Caco-2 (cell line): ENCODE results near the gene PLA2G4F. TPM values are rescaled to one million over a fixed set of nuclear protein-coding genes. Genes with fewer than 3 reads are reported as not detected.

Source experiments
- BruUV-seq: library from RNA; stranded (reverse); fragments of 400-500 nt; replicated peaks from 2 replicates; lab custom pipeline; 2021; lab: Mats Ljungman, UMichigan
- CTCF ChIA-PET: fragments of 300-600 bp; sonication (Branson Sonifier 250); formaldehyde crosslinking; loops from one replicate; lab custom pipeline; 2022; ENCODE audit warnings: antibody characterized with exemption; lab: Charles Lee
- POLR2A ChIA-PET: fragments of 300-600 bp; sonication (Branson Sonifier 250); formaldehyde crosslinking; loops from one replicate; lab custom pipeline; 2022; ENCODE audit warnings: antibody characterized with exemption; lab: Charles Lee
- DNase-seq, 2 experiments: peaks; one replicate each; pipeline versions ENCODE4 v3.0.0 to v3.0.0-alpha.2; 2020 to 2022
- H3K27me3 ChIP-seq: replicated peaks from 2 replicates; pipeline ENCODE4 v1.6.0; 2011; ENCODE audit warnings: low read length; ENCODE audit not compliant: control insufficient read depth, insufficient read depth
- H3K36me3 ChIP-seq: 2 replicates; pipeline ENCODE4 v1.5.1; 2011; ENCODE audit warnings: low read length; ENCODE audit not compliant: control insufficient read depth, insufficient read depth
- H3K4me1 ChIP-seq: fragments of 250-450 bp; sonication (Bioruptor Pico); 2 replicates; pipeline ENCODE4 v1.5.1; 2020; ENCODE audit warnings: mild to moderate bottlenecking
- H3K4me3 ChIP-seq: 2 replicates; pipeline ENCODE4 v1.5.1; 2011; ENCODE audit warnings: low read depth, mild to moderate bottlenecking, control low read depth, low read length
- H3K9me3 ChIP-seq: fragments of 250-450 bp; sonication (Bioruptor Pico); 2 replicates; pipeline ENCODE4 v1.5.1; 2020; ENCODE audit warnings: mild to moderate bottlenecking, moderate library complexity
- H3K27ac Mint-ChIP-seq: one replicate; pipeline ENCODE4 v1.8.0; 2022; ENCODE audit warnings: mixed read lengths; ENCODE audit not compliant: unreplicated experiment
- H3K27me3 Mint-ChIP-seq: one replicate; pipeline ENCODE4 v1.8.0; 2022; ENCODE audit warnings: mixed read lengths; ENCODE audit not compliant: insufficient read depth, unreplicated experiment
- H3K36me3 Mint-ChIP-seq: one replicate; pipeline ENCODE4 v1.8.0; 2022; ENCODE audit warnings: mild to moderate bottlenecking, mixed read lengths; ENCODE audit not compliant: insufficient read depth, unreplicated experiment
- H3K4me1 Mint-ChIP-seq: one replicate; pipeline ENCODE4 v1.8.0; 2022; ENCODE audit warnings: low read depth, mixed read lengths; ENCODE audit not compliant: unreplicated experiment
- H3K4me3 Mint-ChIP-seq: one replicate; pipeline ENCODE4 v1.8.0; 2022; ENCODE audit warnings: mild to moderate bottlenecking, moderate library complexity, mixed read lengths; ENCODE audit not compliant: unreplicated experiment
- H3K9me3 Mint-ChIP-seq: one replicate; pipeline ENCODE4 v1.8.0; 2022; ENCODE audit warnings: mixed read lengths; ENCODE audit not compliant: unreplicated experiment
- intact Hi-C: fragments of 100-400 bp; cut with micrococcal nuclease; formaldehyde crosslinking; loops from one replicate; pipeline ENCODE4 v1.10.0; 2022; ENCODE audit not compliant: unreplicated experiment
- total RNA-seq: library from RNA; stranded (reverse); gene quantifications from 2 replicates; pipeline ENCODE4 v1.2.3, GENCODE V29; 2022
- TF ChIP-seq, protein P1 (sequence below), 2 experiments: fragments of 200-600 bp in 1 of 2; IDR thresholded peaks; 1 replicate in 1 of 2; 2 replicates in 1 of 2; pipeline versions ENCODE4 v1.5.1 to v1.8.0; 2011 to 2022; ENCODE audit warnings: antibody characterized with exemption in 1 of 2, control low read depth in 1 of 2, inconsistent platforms in 1 of 2, low read depth in 1 of 2, low read length in 1 of 2, mild to moderate bottlenecking in 1 of 2, moderate library complexity in 1 of 2; ENCODE audit not compliant: insufficient read depth in 1 of 2, severe bottlenecking in 1 of 2, unreplicated experiment in 1 of 2

PLA2G4F gene
- total RNA-seq, 1 experiment from 2014 or later, result 2.9 TPM

DNA sequence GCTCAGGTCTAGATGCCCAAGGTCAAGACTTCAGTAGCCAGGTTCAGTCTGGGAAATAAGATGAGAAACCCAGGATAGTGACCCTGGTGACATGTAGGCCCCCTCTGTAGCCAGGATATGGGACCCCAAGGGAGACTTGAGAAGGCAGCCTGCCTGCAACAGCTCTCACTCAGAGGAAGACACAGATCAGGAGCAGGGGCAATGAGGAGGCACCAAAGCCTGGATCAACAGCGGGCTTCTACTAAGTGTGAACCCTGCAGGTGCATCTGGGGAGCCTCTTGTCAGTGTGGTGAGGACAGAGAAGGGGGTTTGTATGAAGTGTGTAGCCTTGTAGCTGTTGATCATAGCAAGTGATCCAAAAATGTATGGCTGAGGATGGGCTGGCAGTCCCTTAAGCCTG lies 25.4 kb downstream of the PLA2G4F start:
- H3K9me3 Mint-ChIP-seq, result no peaks in the 10 kb centered on the region
- H3K27me3 Mint-ChIP-seq, result peaks cover 4% of the 10 kb centered on the region
- no peaks in the 10 kb centered on the region for H3K27me3 ChIP-seq
- ChIA-PET POLR2A (no interaction called here), CTCF (interaction anchor here (1.5 kb wide), 1 partner anchor 46 kb away, joined by 3 read pairs; no protein-coding TSS in a partner anchor)
- H3K36me3 ChIP-seq, result no peaks in the 10 kb centered on the region
- H3K4me1 Mint-ChIP-seq, result peaks cover 7% of the 10 kb centered on the region
- TF ChIP-seq, protein P1, sequence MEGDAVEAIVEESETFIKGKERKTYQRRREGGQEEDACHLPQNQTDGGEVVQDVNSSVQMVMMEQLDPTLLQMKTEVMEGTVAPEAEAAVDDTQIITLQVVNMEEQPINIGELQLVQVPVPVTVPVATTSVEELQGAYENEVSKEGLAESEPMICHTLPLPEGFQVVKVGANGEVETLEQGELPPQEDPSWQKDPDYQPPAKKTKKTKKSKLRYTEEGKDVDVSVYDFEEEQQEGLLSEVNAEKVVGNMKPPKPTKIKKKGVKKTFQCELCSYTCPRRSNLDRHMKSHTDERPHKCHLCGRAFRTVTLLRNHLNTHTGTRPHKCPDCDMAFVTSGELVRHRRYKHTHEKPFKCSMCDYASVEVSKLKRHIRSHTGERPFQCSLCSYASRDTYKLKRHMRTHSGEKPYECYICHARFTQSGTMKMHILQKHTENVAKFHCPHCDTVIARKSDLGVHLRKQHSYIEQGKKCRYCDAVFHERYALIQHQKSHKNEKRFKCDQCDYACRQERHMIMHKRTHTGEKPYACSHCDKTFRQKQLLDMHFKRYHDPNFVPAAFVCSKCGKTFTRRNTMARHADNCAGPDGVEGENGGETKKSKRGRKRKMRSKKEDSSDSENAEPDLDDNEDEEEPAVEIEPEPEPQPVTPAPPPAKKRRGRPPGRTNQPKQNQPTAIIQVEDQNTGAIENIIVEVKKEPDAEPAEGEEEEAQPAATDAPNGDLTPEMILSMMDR (IDR thresholded peaks at IDR 0.05; ENCODE audit: insufficient read depth in 1 of 2, low read depth in 1 of 2, low read length in 1 of 2, severe bottlenecking in 1 of 2, unreplicated experiment in 1 of 2), result no peak
- intact Hi-C loops, result no loop called here
- DNase-seq, result no peak
- H3K27ac Mint-ChIP-seq, result no peak overlapping the region
- H3K9me3 ChIP-seq, result no peaks in the 10 kb centered on the region
- H3K4me3 Mint-ChIP-seq, result no peak overlapping the region
- H3K36me3 Mint-ChIP-seq, result no peaks in the 10 kb centered on the region
- H3K4me1 ChIP-seq, result no peaks in the 10 kb centered on the region
- no TSS peak for BruUV-seq
- no peak overlapping the region for H3K4me3 ChIP-seq

DNA sequence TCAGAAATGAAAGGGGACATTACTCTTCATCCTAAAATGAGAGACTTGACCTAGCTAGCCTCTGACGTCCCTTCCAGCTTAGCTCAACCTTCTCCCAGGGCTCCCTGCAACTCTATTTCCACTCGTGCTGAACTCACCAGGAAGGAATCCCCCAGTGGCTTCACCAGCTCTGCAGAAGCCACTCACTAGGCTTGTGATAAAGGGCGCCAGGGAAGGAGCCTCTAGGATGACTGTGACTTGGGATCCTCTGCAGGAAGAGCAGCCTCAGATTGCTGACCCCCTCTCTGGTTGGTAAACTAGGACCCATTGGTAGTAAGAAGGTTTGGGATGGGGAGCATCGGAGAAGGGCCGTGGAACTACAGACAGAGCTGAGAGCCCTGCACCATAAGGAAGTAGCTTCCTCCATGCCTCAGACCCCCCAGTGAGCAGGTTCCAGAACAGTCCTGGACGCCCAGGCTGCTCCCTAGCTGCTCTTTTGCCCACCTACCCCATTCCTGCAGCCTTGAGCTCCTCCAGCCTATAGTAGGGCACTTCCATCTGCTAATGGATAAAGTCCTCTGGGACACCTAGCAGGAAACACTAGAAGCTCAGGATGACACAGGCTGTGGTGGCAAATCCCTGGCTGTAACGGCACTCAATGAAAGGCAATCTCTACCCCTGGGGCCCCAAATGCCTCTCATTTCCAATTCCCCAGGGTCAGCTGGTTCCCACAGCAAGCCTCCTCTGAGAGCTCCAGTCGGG lies 26.0 kb downstream of the PLA2G4F start:
- Histone ChIP-seq H3K27me3 (no peaks in the 10 kb centered on the region), H3K36me3 (no peaks in the 10 kb centered on the region), H3K4me3 (no peak overlapping the region), H3K4me1 (no peaks in the 10 kb centered on the region), H3K9me3 (no peaks in the 10 kb centered on the region)
- H3K9me3 Mint-ChIP-seq, result no peaks in the 10 kb centered on the region
- BruUV-seq, result no TSS peak
- ChIA-PET CTCF (no interaction called here), POLR2A (no interaction called here)
- no peak for DNase-seq
- intact Hi-C loops, result no loop called here
- TF ChIP-seq, protein P1 (IDR thresholded peaks at IDR 0.05; ENCODE audit: insufficient read depth in 1 of 2, low read depth in 1 of 2, low read length in 1 of 2, severe bottlenecking in 1 of 2, unreplicated experiment in 1 of 2), result no peak
- H3K27me3 Mint-ChIP-seq, result peaks cover 5% of the 10 kb centered on the region
- H3K36me3 Mint-ChIP-seq, result no peaks in the 10 kb centered on the region
- no peak overlapping the region for H3K4me3 Mint-ChIP-seq
- H3K4me1 Mint-ChIP-seq, result peaks cover 7% of the 10 kb centered on the region
- no peak overlapping the region for H3K27ac Mint-ChIP-seq

DNA sequence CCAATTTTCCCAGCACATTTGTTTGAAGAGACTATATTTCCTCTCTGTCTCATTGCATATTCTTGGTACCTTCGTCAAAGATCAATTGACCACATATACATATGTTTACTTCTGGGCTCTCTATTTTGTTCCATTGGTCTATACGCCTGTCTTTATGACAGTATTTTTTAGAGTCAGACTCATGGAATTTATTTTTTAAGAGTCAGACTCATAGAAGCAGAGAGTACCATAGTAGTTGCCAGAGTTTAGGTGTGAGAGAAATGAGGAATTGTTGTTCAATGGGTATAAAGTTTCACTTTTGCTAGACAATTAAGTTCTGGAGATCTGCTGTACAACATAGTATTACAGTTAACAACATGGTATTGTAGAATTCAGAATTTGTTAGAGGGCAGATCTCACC lies 27.1 kb downstream of the PLA2G4F start:
- CTCF ChIA-PET, result no interaction called here
- H3K4me1 Mint-ChIP-seq, result peaks cover 6% of the 10 kb centered on the region

More for the DNA sequence above, 27.1 kb downstream of the PLA2G4F start:
- no peaks in the 10 kb centered on the region for H3K36me3 ChIP-seq
- no TSS peak for BruUV-seq
- H3K4me1 ChIP-seq, result no peaks in the 10 kb centered on the region
- Mint-ChIP-seq H3K36me3 (no peaks in the 10 kb centered on the region), H3K27me3 (peaks cover 12% of the 10 kb centered on the region), H3K27ac (no peak overlapping the region), H3K9me3 (no peaks in the 10 kb centered on the region), H3K4me3 (no peak overlapping the region)
- TF ChIP-seq, protein P1 (IDR thresholded peaks at IDR 0.05; ENCODE audit: insufficient read depth in 1 of 2, low read depth in 1 of 2, low read length in 1 of 2, severe bottlenecking in 1 of 2, unreplicated experiment in 1 of 2), result no peak
- POLR2A ChIA-PET, result no interaction called here
- no peak overlapping the region for H3K4me3 ChIP-seq
- no peak for DNase-seq
- no peaks in the 10 kb centered on the region for H3K27me3 ChIP-seq
- intact Hi-C loops, result no loop called here
- H3K9me3 ChIP-seq, result no peaks in the 10 kb centered on the region
